Liver (tissue), 9 donors: ENCODE measurements around the gene HIVEP2. TPM values are rescaled to one million over a fixed set of nuclear protein-coding genes. Genes with fewer than 3 reads are reported as not detected.

Experiments used
- DNase-seq: peaks from one replicate; pipeline ENCODE4 v3.0.0-alpha.2; 2017; ENCODE audit warnings: low spot score
- H3K27ac ChIP-seq, 2 donors: one replicate each; pipeline ENCODE4 v1.7.0; 2013; ENCODE audit warnings: inconsistent platforms in 2 of 2, low read length in 2 of 2, control low read depth in 1 of 2, low read depth in 1 of 2, mild to moderate bottlenecking in 1 of 2
- H3K27me3 ChIP-seq, 4 donors: one replicate each; pipeline versions ENCODE4 v1.6.1 to v1.7.0; 2013; ENCODE audit warnings: low read length in 3 of 4, inconsistent platforms in 1 of 4, mild to moderate bottlenecking in 1 of 4, moderate library complexity in 1 of 4; ENCODE audit not compliant: control insufficient read depth in 4 of 4, insufficient read depth in 4 of 4
- H3K36me3 ChIP-seq, 4 donors: one replicate each; pipeline versions ENCODE4 v1.6.1 to v1.7.0; 2013; ENCODE audit warnings: low read length in 3 of 4, mild to moderate bottlenecking in 3 of 4, low read depth in 1 of 4, moderate library complexity in 1 of 4; ENCODE audit not compliant: control insufficient read depth in 4 of 4, insufficient read depth in 3 of 4
- H3K4me1 ChIP-seq, 4 donors: one replicate each; pipeline versions ENCODE4 v1.6.1 to v1.7.0; 2013; ENCODE audit warnings: low read length in 3 of 4, mild to moderate bottlenecking in 3 of 4, moderate library complexity in 1 of 4; ENCODE audit not compliant: control insufficient read depth in 4 of 4, insufficient read depth in 4 of 4
- H3K4me3 ChIP-seq, 3 donors: one replicate each; pipeline versions ENCODE4 v1.6.1 to v1.7.0; 2013; ENCODE audit warnings: low read length in 3 of 3, control low read depth in 1 of 3, low read depth in 1 of 3, mild to moderate bottlenecking in 1 of 3
- H3K9ac ChIP-seq, 2 donors: one replicate each; pipeline ENCODE4 v1.7.0; 2013; ENCODE audit warnings: low read length in 2 of 2, mild to moderate bottlenecking in 2 of 2, moderate library complexity in 2 of 2, control low read depth in 1 of 2, low read depth in 1 of 2
- H3K9me3 ChIP-seq, 4 donors: one replicate each; pipeline versions ENCODE4 v1.6.1 to v1.7.0; 2013; ENCODE audit warnings: low read length in 3 of 4; ENCODE audit not compliant: control insufficient read depth in 4 of 4
- CTCF ChIP-seq: fragments of 150-350 bp; IDR thresholded peaks from 2 replicates; pipeline ENCODE4 v1.5.1; 2017; ENCODE audit warnings: improper control_type of control experiment, low read depth, low read length; ENCODE audit not compliant: missing input control
- EGR1 ChIP-seq, 2 donors: IDR thresholded peaks; 2 replicates each; pipeline ENCODE4 v1.6.1; 2016 to 2018; ENCODE audit warnings: antibody characterized with exemption in 2 of 2, low read depth in 2 of 2
- GABPA ChIP-seq, 2 donors: IDR thresholded peaks in 1 of 2; conservative IDR thresholded peaks in 1 of 2; 2 replicates each; pipeline ENCODE4 v1.6.1; 2016; ENCODE audit warnings: antibody characterized with exemption in 2 of 2, mild to moderate bottlenecking in 1 of 2, moderate library complexity in 1 of 2
- HNF4A ChIP-seq, 2 donors: conservative IDR thresholded peaks; 2 replicates each; pipeline ENCODE4 v1.6.1; 2016; ENCODE audit warnings: antibody characterized with exemption in 2 of 2, mild to moderate bottlenecking in 2 of 2
- HNF4G ChIP-seq: IDR thresholded peaks from 2 replicates; pipeline ENCODE4 v1.6.1; 2016; ENCODE audit warnings: antibody characterized with exemption
- JUND ChIP-seq, 2 donors: IDR thresholded peaks; 2 replicates each; pipeline ENCODE4 v1.6.1; 2016; ENCODE audit warnings: antibody characterized with exemption in 2 of 2
- MAX ChIP-seq: IDR thresholded peaks from 2 replicates; pipeline ENCODE4 v1.6.1; 2016; ENCODE audit warnings: antibody characterized with exemption
- NR2F2 ChIP-seq: IDR thresholded peaks from 2 replicates; pipeline ENCODE4 v1.6.1; 2016; ENCODE audit warnings: antibody characterized with exemption
- RAD21 ChIP-seq, 2 donors: IDR thresholded peaks; 2 replicates each; pipeline ENCODE4 v1.6.1; 2016; ENCODE audit warnings: antibody characterized with exemption in 2 of 2, mild to moderate bottlenecking in 2 of 2
- REST ChIP-seq: IDR thresholded peaks from 2 replicates; pipeline ENCODE4 v1.6.1; 2016; ENCODE audit warnings: antibody characterized with exemption, mild to moderate bottlenecking
- SP1 ChIP-seq: IDR thresholded peaks from 2 replicates; pipeline ENCODE4 v1.6.1; 2018; ENCODE audit warnings: antibody characterized with exemption, mild to moderate bottlenecking
- TAF1 ChIP-seq: conservative IDR thresholded peaks from 2 replicates; pipeline ENCODE4 v1.6.1; 2016; ENCODE audit warnings: antibody characterized with exemption, mild to moderate bottlenecking
- YY1 ChIP-seq: IDR thresholded peaks from 2 replicates; pipeline ENCODE4 v1.6.1; 2016; ENCODE audit warnings: antibody characterized with exemption, mild to moderate bottlenecking
- ZBTB33 ChIP-seq: IDR thresholded peaks from 2 replicates; pipeline ENCODE4 v1.6.1; 2016; ENCODE audit warnings: antibody characterized with exemption
- WGBS: extraction: QIAGEN DNeasy Blood & Tissue Kit; methylation state at CpG from one replicate; pipeline ENCODE4 v1.1.7; 2013; 5-methylcytosine and 5-hydroxymethylcytosine counted together
- polyA plus RNA-seq, 2 donors: library from polyadenylated mRNA; stranded (reverse) in 1 of 2; unstranded in 1 of 2; fragments of 200-250 nt in 1 of 2; fragments of >200 nt in 1 of 2; fragmentation: Nextera tagmentation in 1 of 2; extraction: Ambion mirVana in 1 of 2; gene quantifications; one replicate each; pipeline versions ENCODE4 v1.2.1 to v1.2.3, GENCODE V29; 2013 to 2015
- total RNA-seq, 2 donors: library from RNA; depleted of rRNA; stranded (reverse); fragments of >200 nt; gene quantifications; one replicate each; pipeline ENCODE4 v1.2.3, GENCODE V29; 2014
- donor health status: healthy.
- donor health status: healthy.
- donor health status: healthy.
- donor health status: healthy.
- donor health status: healthy.

Gene HIVEP2
- total and polyA plus RNA-seq, 4 donors: 0.82 to 6.6 (median 1.3) TPM

GRCh38 chr6:142855893-142856623 is 88.9 kb downstream of the HIVEP2 start:
- no peak for DNase-seq
- H3K27ac ChIP-seq: no peak overlapping the region
- no peak overlapping the region for H3K9ac ChIP-seq
- no peaks in the 10 kb centered on the region for H3K27me3 ChIP-seq
- H3K9me3 ChIP-seq: no peaks in the 10 kb centered on the region
- WGBS: 76% methylated on average over 5 of the region's 5 CpGs
- TF ChIP-seq GABPA (IDR thresholded peaks at IDR 0.05 in 1 of 2, conservative IDR thresholded peaks at IDR 0.05 in 1 of 2) (no peak), CTCF (no peak), NR2F2 (no peak), TAF1 (no peak), JUND (IDR thresholded peaks at IDR 0.05) (no peak), HNF4A (conservative IDR thresholded peaks at IDR 0.05) (no peak), REST (no peak), ZBTB33 (no peak), YY1 (no peak), RAD21 (IDR thresholded peaks at IDR 0.05) (no peak), HNF4G (no peak), MAX (no peak), EGR1 (IDR thresholded peaks at IDR 0.05; ENCODE audit: low read depth in 2 of 2) (no peak), SP1 (no peak)
- H3K4me3 ChIP-seq: no peak overlapping the region
- H3K4me1 ChIP-seq: peaks cover 2 to 12% (median 4%) of the 10 kb centered on the region in 4 donors
- no peaks in the 10 kb centered on the region for H3K36me3 ChIP-seq
